ENCODE measurements around the gene IGF2BP2. TPM values are rescaled to one million over a fixed set of nuclear protein-coding genes. Genes with fewer than 3 reads are reported as not detected.
"Not testable (repeated sequence)": the region's sequence is repeated elsewhere in the genome, so short reads cannot be mapped to it uniquely, and the experiment has no call there.

IGF2BP2 gene
- total RNA-seq, 1 experiment from 2014 or later, result 11.5 TPM

DNA sequence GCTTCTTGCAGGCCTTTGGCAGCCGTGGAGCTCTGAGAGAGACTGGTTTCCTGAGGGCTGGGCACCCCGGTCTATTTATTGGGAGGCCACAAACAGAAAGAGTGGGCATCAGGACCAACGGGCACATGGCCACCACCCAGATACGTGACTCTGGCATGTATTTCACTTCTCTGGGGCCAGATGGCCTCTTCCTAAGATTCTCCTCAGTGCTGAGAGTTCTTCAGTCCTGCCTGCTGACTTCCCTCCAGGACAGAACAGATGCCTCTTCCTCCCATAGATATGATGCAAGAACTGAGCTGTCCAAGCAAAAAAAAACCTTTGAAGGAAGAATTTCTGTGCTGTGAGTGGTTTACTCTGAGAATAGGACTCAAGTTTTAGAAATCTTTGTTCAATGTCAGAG lies 107.7 kb downstream of the IGF2BP2 start:
- DNase-seq (ENCODE audit: extremely low read depth, low read depth), result no peak

DNA sequence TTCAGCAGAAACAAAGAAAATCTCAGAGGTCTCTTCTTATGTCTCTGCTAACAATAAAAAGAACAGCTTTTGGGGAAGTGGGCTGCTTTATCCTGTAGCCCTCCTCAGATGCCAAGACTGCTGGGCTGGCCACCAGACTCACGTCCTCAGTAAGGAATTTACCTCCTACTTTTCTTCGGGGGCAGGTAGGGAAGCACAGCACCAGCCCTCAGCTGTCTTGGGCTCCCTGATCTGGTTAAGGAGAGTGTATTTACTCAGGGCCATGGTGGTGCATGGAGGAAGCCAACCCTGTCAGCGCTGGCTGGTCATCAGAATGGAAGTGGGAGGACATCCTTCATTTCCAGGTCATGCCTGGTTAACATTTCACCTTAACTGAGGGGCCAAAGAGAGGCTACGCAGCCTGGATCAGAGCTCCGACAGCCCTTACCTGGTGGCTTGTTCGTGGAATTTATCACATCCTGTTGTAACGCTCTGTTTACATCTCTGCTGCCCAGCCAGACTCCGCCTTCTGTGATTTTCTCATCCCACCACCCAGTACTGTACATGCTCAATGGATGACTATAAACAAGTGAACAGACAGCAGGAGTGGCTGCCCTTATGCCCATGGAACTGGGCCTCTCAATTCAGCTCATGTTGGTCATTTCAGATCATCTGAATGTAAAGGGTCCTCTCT lies 108.3 kb downstream of the IGF2BP2 start:
- no peak for DNase-seq (ENCODE audit: extremely low read depth, low read depth)

DNA sequence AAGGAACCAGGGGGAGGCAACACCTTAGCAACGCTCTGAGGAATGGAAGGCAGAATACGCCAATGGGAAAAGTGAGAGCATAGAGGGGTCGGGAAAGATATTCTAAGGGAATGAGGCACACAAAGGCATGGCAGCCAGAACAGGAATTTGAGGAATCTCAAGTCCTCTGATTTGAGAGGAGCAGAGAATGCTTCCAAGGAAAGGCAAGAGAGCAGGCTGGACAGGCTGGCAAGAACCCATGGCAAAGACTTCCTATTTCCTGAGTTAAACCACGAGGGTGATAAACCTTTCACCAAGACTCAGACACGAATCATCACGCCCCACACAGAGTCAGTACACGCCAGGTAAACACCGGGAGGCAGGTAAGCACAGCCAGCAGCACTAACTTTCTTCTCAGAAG lies 109.8 kb downstream of the IGF2BP2 start:
- no peak for DNase-seq (ENCODE audit: extremely low read depth, low read depth)

DNA sequence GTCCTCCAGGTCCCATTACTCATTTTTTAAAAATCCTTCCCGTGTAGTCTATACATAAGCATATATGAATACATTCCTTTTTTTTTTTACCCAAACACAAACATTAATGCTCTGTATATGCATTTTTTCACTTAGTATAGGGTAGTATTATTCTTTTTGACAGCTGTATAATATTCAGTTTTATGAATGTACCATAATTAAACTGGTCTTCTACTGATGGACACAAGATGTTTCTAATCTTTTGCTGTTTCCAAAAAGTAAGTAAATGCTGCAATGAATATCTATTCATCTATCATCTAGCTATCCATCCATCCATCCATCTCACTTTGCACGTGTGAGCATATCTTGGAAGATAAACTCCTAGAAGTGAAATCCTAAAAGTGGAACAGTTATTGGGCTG lies 110.8 kb downstream of the IGF2BP2 start:
- no peak for DNase-seq (ENCODE audit: extremely low read depth, low read depth)

- DNase-seq (ENCODE audit: extremely low read depth, low read depth), result no peak
These were observed 111.8 kb downstream of the IGF2BP2 start for GRCh38 chr3:185713015-185713414.

DNA sequence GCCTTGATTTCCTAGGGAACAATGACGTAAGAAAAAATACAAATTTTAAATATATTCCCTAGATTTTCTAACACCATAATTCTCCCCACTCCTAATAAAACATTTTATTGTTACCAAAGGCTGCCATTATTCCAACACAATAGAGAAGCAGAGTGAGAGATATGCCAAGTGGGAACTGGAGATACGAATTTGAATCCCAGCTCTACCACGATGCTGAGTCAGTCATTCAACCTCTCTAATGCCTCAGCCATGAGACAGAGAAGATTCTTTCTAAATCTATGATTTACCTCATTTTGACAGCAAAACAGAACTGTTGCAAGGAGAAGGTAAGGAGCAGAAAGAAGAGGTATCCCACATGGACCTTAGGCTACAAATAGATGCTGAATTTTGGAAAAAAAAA lies 112.5 kb downstream of the IGF2BP2 start:
- DNase-seq (ENCODE audit: extremely low read depth, low read depth), result no peak

- no peak for DNase-seq (ENCODE audit: extremely low read depth, low read depth)
These were observed 113.5 kb downstream of the IGF2BP2 start for GRCh38 chr3:185711255-185711870.

DNA sequence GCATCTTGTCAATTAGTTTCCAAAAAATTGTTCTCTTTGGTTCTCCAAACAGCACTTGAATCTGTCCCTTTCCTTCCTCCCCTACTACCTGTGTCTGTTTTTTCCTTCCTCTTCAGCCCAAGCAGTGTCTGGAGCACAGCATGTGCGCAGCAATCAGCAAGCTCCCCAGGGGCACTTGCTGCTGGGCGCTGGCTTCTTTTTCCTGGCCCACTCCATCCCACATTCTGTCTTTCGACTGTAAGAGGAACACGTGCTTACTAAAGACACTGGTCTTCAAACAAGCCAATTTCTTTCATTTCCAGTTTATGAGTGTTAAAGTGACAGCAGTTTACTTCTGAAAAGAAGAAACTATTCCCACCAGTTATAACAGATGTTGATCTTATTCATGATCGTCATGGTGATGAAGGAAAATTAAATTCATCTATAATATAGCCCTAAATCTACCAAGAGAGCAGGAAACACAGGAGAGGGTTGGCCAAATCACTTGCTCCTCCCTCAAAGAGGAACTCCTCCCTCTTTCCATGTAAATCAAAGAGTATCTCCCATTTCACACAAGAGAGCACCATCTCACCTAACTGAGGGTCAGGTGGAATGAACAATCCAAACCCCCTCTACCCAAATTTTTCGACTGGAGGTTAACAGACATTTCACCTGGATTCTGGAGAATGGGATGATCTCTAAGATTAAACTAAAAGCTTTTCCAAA lies 115.4 kb downstream of the IGF2BP2 start:
- no peak for DNase-seq (ENCODE audit: extremely low read depth, low read depth)

- DNase-seq (ENCODE audit: extremely low read depth, low read depth), result no peak
These were observed 116.5 kb downstream of the IGF2BP2 start for GRCh38 chr3:185708392-185708791.

DNA sequence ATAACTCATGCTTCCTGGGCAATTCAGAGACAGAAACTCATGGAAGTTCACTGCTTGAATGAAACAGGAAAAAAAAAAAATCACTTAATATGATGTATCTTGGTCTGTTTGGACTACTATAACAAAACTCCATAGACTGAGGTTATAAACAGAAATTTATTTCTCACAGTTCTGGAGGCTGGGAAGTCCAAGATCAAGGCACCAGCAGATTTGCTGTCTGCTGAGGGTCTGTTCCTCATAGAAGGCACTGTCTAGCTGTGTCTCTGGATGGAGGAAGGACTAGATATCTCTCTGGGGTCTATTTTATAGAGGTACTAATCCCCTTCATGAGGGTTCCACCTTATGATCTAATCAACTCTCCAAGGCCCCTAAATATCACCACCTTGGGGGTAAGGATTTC lies 119.3 kb downstream of the IGF2BP2 start:
- no peak for DNase-seq (ENCODE audit: extremely low read depth, low read depth)

DNA sequence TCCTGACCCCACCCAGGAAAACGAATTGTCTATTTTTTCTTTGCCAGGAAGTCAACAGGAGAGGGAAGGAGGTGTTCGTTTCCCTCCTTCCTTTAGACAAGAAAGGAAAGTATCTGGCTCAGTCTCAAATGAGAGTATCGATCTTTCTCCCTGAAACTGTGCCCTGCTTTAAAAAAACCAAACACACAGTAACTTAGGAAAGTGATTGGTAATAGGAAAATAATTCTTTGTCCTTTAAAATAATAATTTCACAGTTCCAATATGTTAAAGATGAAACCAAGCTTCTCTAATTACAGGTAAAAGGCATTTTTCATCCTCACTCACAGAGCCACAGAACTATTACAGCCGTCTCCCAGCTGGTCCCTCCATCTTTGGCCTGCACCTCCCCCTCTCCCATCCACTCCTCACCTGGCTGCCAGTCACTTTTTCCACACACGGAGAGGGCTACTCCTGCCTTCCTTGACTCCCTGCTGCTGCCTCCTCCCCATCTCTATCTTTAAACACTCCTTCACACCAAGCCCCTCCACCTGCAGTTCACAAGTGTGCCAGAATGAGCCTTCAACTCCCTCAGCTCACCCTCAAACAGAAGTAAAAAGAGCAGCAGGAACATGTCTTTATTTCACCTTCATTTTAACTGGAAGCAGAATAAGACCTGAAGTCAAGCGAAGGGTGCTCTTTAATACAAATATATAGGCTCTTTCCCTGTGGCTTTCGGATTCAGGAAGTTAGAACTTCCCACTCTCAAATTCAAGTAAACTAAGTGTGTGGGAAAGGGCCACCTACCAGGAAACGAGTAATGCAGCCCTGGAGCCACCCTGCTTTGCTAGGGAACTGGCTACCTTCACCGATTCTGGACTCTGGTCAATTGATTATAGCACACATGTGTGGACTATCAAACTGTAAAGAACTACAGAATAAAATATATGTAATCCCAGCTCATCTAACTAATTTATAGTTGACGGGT lies 122.3 kb downstream of the IGF2BP2 start:
- DNase-seq (ENCODE audit: extremely low read depth, low read depth), result no peak

GRCh38 chr3:185701611-185702261 lies 123.1 kb downstream of the IGF2BP2 start:
- DNase-seq (ENCODE audit: extremely low read depth, low read depth), result no peak

GRCh38 chr3:185699927-185700326 lies 124.9 kb downstream of the IGF2BP2 start:
- no peak for DNase-seq (ENCODE audit: extremely low read depth, low read depth)

GRCh38 chr3:185697228-185697627 lies 127.6 kb downstream of the IGF2BP2 start:
- not testable (repeated sequence) for DNase-seq (ENCODE audit: extremely low read depth, low read depth)

DNA sequence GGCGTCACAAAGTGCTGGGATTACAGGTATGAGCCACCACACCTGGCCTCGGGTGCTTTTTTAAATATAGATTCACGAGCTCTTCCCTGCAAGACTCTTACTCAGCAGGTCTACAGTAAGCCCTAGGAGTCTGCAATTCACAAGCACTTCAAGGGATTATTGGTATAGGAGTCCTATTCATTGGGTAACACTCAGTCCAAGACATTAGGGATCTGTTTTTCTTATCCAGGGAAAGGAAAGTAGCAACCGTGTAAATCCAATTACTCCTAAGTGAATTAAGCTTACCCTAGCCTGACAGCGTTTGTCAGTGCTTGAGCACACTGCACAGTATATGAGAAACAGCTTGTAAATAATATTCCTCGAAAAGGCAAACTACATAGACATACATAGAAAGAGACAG lies 128.8 kb downstream of the IGF2BP2 start:
- DNase-seq (ENCODE audit: extremely low read depth, low read depth), result no peak

DNA sequence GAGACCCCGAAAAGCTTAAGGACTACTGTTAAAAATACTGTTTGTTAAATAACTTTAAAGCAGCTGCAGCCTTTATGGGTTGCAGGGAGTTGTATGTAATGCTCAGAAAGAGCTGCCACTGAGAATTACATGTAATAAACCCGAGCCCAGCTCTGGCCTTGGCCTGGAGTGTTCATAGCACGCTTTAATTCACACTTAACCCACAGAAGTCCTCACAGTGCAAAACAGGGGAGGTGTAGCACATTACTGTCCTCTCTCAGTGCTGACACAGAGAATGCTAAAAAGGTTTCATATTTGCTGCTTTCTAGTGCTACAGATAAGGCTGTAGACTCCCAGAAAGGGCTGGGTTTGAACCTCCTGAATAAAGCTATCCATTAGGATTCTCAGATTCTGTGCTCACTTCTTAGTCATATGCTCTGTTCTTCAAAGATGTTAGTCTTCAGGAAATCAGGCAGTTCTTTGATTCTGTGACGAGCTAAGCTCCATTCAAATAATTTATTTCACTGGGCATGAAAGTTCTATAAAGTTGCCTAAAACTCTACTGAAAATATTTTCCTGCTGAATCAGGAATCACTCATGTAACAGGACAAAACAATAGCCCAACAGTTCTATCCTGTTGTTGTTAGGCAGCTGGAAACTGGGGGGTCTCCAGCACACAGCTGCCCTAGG lies 130.7 kb downstream of the IGF2BP2 start:
- DNase-seq (ENCODE audit: extremely low read depth, low read depth), result no peak

GRCh38 chr3:185691622-185692021 lies 133.2 kb downstream of the IGF2BP2 start:
- no peak for DNase-seq (ENCODE audit: extremely low read depth, low read depth)

DNA sequence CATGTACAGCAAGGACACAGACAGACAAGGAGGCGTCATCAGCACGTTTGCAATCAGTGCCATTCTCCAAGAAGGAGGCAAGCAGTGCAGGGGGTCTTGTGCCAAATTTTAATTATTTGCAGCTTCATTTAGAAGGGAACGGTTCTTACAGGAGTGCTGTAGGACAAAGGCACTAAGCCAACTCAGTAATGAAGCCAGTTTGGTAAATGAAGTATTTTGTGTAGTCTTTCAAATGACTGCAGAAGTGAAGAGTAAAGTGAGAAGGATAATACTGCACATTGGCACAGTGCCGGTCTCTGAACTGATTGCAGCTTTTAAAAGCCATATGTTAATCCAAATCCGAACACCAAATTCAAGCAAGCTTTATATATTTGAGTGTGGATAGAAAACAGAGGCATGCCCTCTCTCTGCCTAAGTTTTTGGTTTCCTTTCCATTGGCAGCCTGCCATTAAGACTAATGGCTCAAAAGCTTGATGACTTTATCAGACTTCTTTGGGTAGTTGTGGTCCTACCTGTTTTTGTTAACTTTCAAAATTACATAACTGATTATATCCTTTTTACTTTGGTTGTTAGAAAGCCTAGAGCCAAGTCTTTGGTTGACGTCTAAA lies 137.5 kb downstream of the IGF2BP2 start:
- no peak for DNase-seq (ENCODE audit: extremely low read depth, low read depth)
